ENCODE data around the gene EVC. TPM values are rescaled to one million over a fixed set of nuclear protein-coding genes. Genes with fewer than 3 reads are reported as not detected.

Gene EVC
- total RNA-seq, 4 donors from 2014 or later, result 12.2 to 24.1 (median 22.3) TPM

DNA sequence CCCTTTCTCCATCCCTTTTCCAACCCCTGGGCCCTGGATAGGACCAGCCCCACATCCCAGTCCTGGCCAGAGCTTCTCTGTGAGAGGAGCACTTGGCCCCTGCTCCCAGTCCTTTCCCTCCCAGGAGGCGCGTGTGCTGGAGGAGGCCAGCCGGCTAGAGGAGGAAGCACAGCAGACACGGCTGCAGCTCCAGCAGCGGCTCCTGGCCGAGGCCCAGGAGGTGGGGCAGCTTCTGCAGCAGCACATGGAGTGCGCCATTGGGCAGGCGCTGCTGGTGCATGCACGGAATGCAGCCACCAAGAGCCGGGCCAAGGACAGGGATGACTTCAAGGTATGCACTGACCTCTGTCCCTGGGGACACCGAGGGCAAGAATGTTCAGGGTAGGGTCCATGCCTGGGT is 87.5 kb downstream of the EVC start:
- TF ChIP-seq, protein P1, sequence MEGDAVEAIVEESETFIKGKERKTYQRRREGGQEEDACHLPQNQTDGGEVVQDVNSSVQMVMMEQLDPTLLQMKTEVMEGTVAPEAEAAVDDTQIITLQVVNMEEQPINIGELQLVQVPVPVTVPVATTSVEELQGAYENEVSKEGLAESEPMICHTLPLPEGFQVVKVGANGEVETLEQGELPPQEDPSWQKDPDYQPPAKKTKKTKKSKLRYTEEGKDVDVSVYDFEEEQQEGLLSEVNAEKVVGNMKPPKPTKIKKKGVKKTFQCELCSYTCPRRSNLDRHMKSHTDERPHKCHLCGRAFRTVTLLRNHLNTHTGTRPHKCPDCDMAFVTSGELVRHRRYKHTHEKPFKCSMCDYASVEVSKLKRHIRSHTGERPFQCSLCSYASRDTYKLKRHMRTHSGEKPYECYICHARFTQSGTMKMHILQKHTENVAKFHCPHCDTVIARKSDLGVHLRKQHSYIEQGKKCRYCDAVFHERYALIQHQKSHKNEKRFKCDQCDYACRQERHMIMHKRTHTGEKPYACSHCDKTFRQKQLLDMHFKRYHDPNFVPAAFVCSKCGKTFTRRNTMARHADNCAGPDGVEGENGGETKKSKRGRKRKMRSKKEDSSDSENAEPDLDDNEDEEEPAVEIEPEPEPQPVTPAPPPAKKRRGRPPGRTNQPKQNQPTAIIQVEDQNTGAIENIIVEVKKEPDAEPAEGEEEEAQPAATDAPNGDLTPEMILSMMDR (IDR thresholded peaks at IDR 0.05), result no peak
- TF ChIP-seq POLR2A (IDR thresholded peaks at IDR 0.05), result no peak
- intact Hi-C loops (cut with DNase I; ENCODE audit: low total_unique reads), result no loop called here
- 53 to 65% methylated on average over 7 to 11 of the region's 11 CpGs for WGBS, 2 donors
- peak in 1 of 2 donors; percentile 70 for DNase-seq (ENCODE audit: low spot score in 2 of 2)
- no peak overlapping the region for H3K4me3 ChIP-seq (ENCODE audit: low read depth, poor library complexity, severe bottlenecking)

DNA sequence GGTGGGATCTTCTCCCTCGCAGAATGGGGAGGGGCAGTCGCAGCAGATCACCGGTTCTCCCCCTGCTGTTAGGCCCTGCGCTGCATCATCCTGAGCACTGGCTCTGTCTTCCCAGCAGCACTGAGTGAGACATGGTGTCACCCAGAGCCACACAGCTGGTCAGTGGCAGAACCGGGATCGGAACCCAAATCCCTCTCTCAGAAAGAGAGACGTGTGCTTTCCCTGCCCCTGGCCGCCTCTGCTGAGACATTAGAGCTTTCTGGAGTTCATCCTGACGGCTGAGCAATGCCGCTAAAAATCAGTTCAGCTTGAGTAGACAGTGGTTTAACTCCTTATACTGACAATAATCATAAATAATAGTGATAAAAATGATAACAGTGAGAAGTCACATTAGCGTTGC is 87.9 kb downstream of the EVC start:
- 92 to 95% methylated on average over 11 of the region's 11 CpGs for WGBS, 2 donors
- intact Hi-C loops (cut with DNase I; ENCODE audit: low total_unique reads), result no loop called here
- no peak for TF ChIP-seq POLR2A (IDR thresholded peaks at IDR 0.05)
- TF ChIP-seq, protein P1 (IDR thresholded peaks at IDR 0.05), result no peak
- DNase-seq (ENCODE audit: low spot score in 2 of 2), result peak in 1 of 2 donors; percentile 68
- no peak overlapping the region for H3K4me3 ChIP-seq (ENCODE audit: low read depth, poor library complexity, severe bottlenecking)

DNA sequence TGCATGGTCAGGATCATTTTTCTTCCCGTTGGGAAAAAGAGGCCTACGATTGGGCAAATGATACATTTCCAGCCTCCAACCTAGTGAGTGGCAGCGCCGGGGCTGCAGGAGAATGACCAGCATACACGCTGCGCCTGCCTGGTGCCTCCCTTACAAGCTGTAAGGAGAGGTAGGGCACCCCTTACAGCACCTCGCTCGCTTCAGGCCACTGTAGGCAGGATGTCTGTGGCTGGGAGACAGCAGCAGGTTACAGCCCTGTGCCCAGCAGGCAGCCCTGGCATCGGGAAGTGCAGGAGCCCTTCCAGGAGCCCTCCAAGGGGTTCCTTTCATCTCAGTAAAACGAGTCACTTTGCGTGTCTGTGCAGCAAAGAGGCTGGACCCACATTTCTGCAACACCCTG is 88.4 kb downstream of the EVC start:
- WGBS, 2 donors, result 80 to 85% methylated on average over 11 of the region's 11 CpGs
- no peak for TF ChIP-seq POLR2A (IDR thresholded peaks at IDR 0.05)
- TF ChIP-seq, protein P1 (IDR thresholded peaks at IDR 0.05), result no peak
- peak in 1 of 2 donors; percentile 77 for DNase-seq (ENCODE audit: low spot score in 2 of 2)
- intact Hi-C loops (cut with DNase I; ENCODE audit: low total_unique reads), result no loop called here
- H3K4me3 ChIP-seq (ENCODE audit: low read depth, poor library complexity, severe bottlenecking), result no peak overlapping the region

DNA sequence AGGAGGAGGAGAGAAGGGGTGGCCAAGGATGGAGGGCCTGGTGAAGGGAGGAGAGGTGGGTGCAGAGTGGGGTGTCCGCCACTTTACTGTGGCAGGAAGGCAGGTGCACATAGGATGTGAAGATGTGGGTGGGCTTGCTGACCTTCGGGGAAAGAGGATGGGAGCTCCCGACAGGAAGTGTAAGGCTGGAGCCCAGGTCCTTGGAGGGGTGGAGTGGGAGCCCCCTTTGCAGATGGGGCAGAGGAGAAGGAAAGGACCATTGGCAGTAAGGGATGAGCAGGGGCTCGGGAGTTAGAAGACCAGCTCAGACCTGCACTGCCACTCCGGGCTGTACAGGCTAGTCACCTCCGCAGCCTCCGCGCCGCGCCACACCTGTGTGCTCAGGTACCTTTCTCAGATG is 89.5 kb downstream of the EVC start:
- TF ChIP-seq POLR2A (IDR thresholded peaks at IDR 0.05), result no peak
- TF ChIP-seq, protein P1 (IDR thresholded peaks at IDR 0.05), result no peak
- H3K4me3 ChIP-seq (ENCODE audit: low read depth, poor library complexity, severe bottlenecking), result no peak overlapping the region
- DNase-seq (ENCODE audit: low spot score in 2 of 2), result peak in 1 of 2 donors; percentile 59
- intact Hi-C loops (cut with DNase I; ENCODE audit: low total_unique reads), result no loop called here
- WGBS, 2 donors, result 96 to 98% methylated on average over 10 of the region's 10 CpGs

DNA sequence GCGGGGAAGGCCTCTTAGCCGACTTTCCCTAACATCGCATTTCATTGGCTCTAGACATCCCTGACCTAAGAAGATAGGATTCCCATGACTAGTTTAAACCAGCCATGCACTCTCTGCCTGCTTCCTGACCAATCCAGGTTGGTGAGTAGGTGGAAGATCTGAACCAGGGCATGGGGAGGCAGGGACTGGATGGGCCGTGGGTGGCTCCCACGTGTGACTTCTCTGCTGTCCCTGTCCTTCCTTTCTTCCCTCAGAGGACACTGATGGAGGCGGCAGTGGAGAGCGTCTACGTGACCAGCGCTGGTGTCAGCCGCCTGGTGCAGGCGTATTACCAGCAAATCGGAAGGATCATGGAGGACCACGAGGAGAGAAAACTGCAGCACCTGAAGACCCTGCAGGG is 90.7 kb downstream of the EVC start:
- DNase-seq (ENCODE audit: low spot score in 2 of 2), result no peak
- WGBS, 2 donors, result 92 to 94% methylated on average over 13 of the region's 13 CpGs
- intact Hi-C loops (cut with DNase I; ENCODE audit: low total_unique reads), result no loop called here
- H3K4me3 ChIP-seq (ENCODE audit: low read depth, poor library complexity, severe bottlenecking), result no peak overlapping the region
- TF ChIP-seq POLR2A (IDR thresholded peaks at IDR 0.05), result no peak
- TF ChIP-seq, protein P1 (IDR thresholded peaks at IDR 0.05), result no peak

DNA sequence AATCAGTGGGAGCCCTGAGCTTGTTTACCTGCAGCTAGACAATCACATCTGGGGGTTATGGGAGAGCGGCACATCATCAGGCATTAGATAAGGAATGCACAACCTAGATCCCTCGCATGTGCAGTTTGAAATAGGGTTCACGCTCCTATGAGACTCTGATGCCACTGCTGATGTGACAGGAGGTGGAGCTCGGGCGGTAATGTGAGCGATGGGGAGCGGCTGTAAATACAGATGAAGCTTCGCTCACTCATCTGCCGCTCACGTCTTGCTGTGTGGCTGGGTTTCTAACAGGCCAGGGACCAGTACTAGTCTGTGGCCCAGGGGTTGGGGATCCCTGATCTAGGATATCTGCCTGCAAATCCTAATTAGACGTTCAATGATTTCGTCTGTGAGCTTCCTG is 91.6 kb downstream of the EVC start:
- WGBS, 2 donors, result 93 to 96% methylated on average over 12 of the region's 12 CpGs
- H3K4me3 ChIP-seq (ENCODE audit: low read depth, poor library complexity, severe bottlenecking), result no peak overlapping the region
- no peak for DNase-seq (ENCODE audit: low spot score in 2 of 2)
- intact Hi-C loops (cut with DNase I; ENCODE audit: low total_unique reads), result no loop called here
- TF ChIP-seq, protein P1 (IDR thresholded peaks at IDR 0.05), result no peak
- TF ChIP-seq POLR2A (IDR thresholded peaks at IDR 0.05), result no peak

Data from lower leg skin (tissue), 4 donors.